GM23338 (cell line): Measurements from ENCODE around the gene ZNF628. TPM values are rescaled to one million over a fixed set of nuclear protein-coding genes. Genes with fewer than 3 reads are reported as not detected.

Experiments used
- ATAC-seq: fragments of 200-7000 bp; cut with Tn5 transposase; 3 replicates; pipeline ENCODE4 v1.9.1; 2020
- DNase-seq: peaks from one replicate; pipeline ENCODE4 v3.0.0-alpha.2; 2015; ENCODE audit warnings: low spot score
- H2AFZ ChIP-seq: fragments of 200-600 bp; sonication (generic); 2 replicates; pipeline ENCODE4 v1.8.0; 2016; ENCODE audit warnings: antibody characterized with exemption, mild to moderate bottlenecking, moderate library complexity
- H3F3A ChIP-seq: fragments of 200-600 bp; sonication (generic); replicated peaks from 2 replicates; pipeline ENCODE4 v1.8.0; 2017; ENCODE audit warnings: antibody characterized with exemption, mixed run types, low read depth
- H3K27ac ChIP-seq: fragments of 200-600 bp; sonication (generic); 2 replicates; pipeline ENCODE4 v1.6.1; 2016; ENCODE audit warnings: low read depth
- H3K27me3 ChIP-seq: fragments of 200-600 bp; sonication (generic); 2 replicates; pipeline ENCODE4 v1.8.0; 2016; ENCODE audit warnings: mild to moderate bottlenecking, mixed run types, moderate library complexity; ENCODE audit not compliant: insufficient read depth
- H3K36me3 ChIP-seq: fragments of 200-600 bp; sonication (generic); 2 replicates; pipeline ENCODE4 v1.8.0; 2016; ENCODE audit warnings: mild to moderate bottlenecking; ENCODE audit not compliant: insufficient read depth
- H3K4me1 ChIP-seq: fragments of 200-600 bp; sonication (generic); 2 replicates; pipeline ENCODE4 v1.8.0; 2016; ENCODE audit warnings: mild to moderate bottlenecking, moderate library complexity; ENCODE audit not compliant: insufficient read depth
- H3K4me2 ChIP-seq: fragments of 200-600 bp; sonication (generic); 2 replicates; pipeline ENCODE4 v1.7.1; 2017; ENCODE audit warnings: mixed run types
- H3K4me3 ChIP-seq: fragments of 200-600 bp; sonication (generic); 2 replicates; pipeline ENCODE4 v1.6.1; 2016; ENCODE audit warnings: mixed run types
- H3K79me2 ChIP-seq: fragments of 200-600 bp; sonication (generic); replicated peaks from 2 replicates; pipeline ENCODE4 v1.8.0; 2017; ENCODE audit warnings: mild to moderate bottlenecking; ENCODE audit not compliant: insufficient read depth
- H3K9me2 ChIP-seq: fragments of 200-600 bp; sonication (generic); 2 replicates; pipeline ENCODE4 v1.8.0; 2017; ENCODE audit not compliant: insufficient read depth
- H4K20me1 ChIP-seq: fragments of 200-600 bp; sonication (generic); replicated peaks from 2 replicates; pipeline ENCODE4 v1.8.0; 2017; ENCODE audit warnings: mild to moderate bottlenecking; ENCODE audit not compliant: insufficient read depth
- H3K27ac Mint-ChIP-seq: 2 replicates; pipeline ENCODE4 v1.8.0; 2020; ENCODE audit warnings: inconsistent platforms, mild to moderate bottlenecking, moderate library complexity, mixed read lengths
- H3K27me3 Mint-ChIP-seq: 3 replicates; pipeline ENCODE4 v1.8.0; 2022; ENCODE audit warnings: low read depth, mild to moderate bottlenecking, moderate library complexity, mixed read lengths, inconsistent platforms; ENCODE audit not compliant: insufficient read depth, poor library complexity
- H3K36me3 Mint-ChIP-seq: 3 replicates; pipeline ENCODE4 v1.8.0; 2021; ENCODE audit warnings: low read depth, mild to moderate bottlenecking, inconsistent platforms, moderate library complexity, mixed read lengths
- H3K4me1 Mint-ChIP-seq: 3 replicates; pipeline ENCODE4 v1.8.0; 2020; ENCODE audit warnings: mild to moderate bottlenecking, inconsistent platforms, mixed read lengths
- H3K4me3 Mint-ChIP-seq: 3 replicates; pipeline ENCODE4 v1.8.0; 2021; ENCODE audit warnings: moderate library complexity, mild to moderate bottlenecking, inconsistent platforms, mixed read lengths
- H3K9me3 Mint-ChIP-seq: 3 replicates; pipeline ENCODE4 v1.8.0; 2020; ENCODE audit warnings: moderate library complexity, mild to moderate bottlenecking, inconsistent platforms, mixed read lengths
- CREB1 ChIP-seq: fragments of 250-450 bp; sonication (Bioruptor Pico); IDR thresholded peaks from 2 replicates; pipeline ENCODE4 v1.5.0; 2020; ENCODE audit warnings: low read depth, mild to moderate bottlenecking, moderate library complexity
- EZH2 ChIP-seq: fragments of 200-600 bp; sonication (generic); IDR thresholded peaks from one replicate; pipeline ENCODE4 v1.8.0; 2017; ENCODE audit warnings: antibody characterized with exemption, mild to moderate bottlenecking, low read depth; ENCODE audit not compliant: unreplicated experiment
- EZH2phosphoT487 ChIP-seq: fragments of 200-600 bp; sonication (generic); IDR thresholded peaks from one replicate; pipeline ENCODE4 v1.8.1; 2018; ENCODE audit warnings: antibody characterized with exemption; ENCODE audit not compliant: unreplicated experiment
- JUNB ChIP-seq: IDR thresholded peaks from one replicate; pipeline ENCODE4 v1.6.1; 2016; ENCODE audit warnings: antibody characterized with exemption; ENCODE audit not compliant: unreplicated experiment
- NANOG ChIP-seq: IDR thresholded peaks from 2 replicates; pipeline ENCODE4 v1.6.1; 2016; ENCODE audit warnings: antibody characterized with exemption, borderline replicate concordance
- POLR2AphosphoS5 ChIP-seq: IDR thresholded peaks from 2 replicates; pipeline ENCODE4 v1.6.1; 2016; ENCODE audit warnings: antibody characterized with exemption, low read depth
- STAT1 ChIP-seq: IDR thresholded peaks from one replicate; pipeline ENCODE4 v1.6.1; 2016; ENCODE audit warnings: antibody characterized with exemption; ENCODE audit not compliant: unreplicated experiment
- ZNF114 ChIP-seq: fragments of 250-450 bp; sonication (Bioruptor Pico); IDR thresholded peaks from 2 replicates; pipeline ENCODE4 v1.5.0; 2020; ENCODE audit warnings: mild to moderate bottlenecking, moderate library complexity
- ZNF331 ChIP-seq: fragments of 250-450 bp; sonication (Bioruptor Pico); IDR thresholded peaks from 2 replicates; pipeline ENCODE4 v1.5.0; 2020; ENCODE audit warnings: low read depth, mild to moderate bottlenecking, moderate library complexity
- polyA plus RNA-seq: library from polyadenylated mRNA; unstranded; fragments of >200 nt; fragmentation: Nextera tagmentation; extraction: Ambion mirVana; gene quantifications from 2 replicates; pipeline ENCODE4 v1.2.1, GENCODE V29; 2016
- total RNA-seq: library from RNA; depleted of rRNA; stranded (reverse); fragments of >200 nt; shearing (Covaris generic); gene quantifications from 2 replicates; pipeline ENCODE4 v1.2.3, GENCODE V29; 2014
- TF ChIP-seq, protein P1 (sequence below), 2 experiments: fragments of 200-600 bp in 1 of 2; sonication (generic) in 1 of 2; conservative IDR thresholded peaks; 2 replicates each; pipeline versions ENCODE4 v1.5.1 to v1.6.1; 2016 to 2017; ENCODE audit warnings: antibody characterized with exemption in 2 of 2, low read depth in 2 of 2, mild to moderate bottlenecking in 2 of 2, moderate library complexity in 1 of 2
- TF ChIP-seq, protein P2 (sequence below): IDR thresholded peaks from 2 replicates; pipeline ENCODE4 v1.6.1; 2016; ENCODE audit warnings: antibody characterized with exemption
- TF ChIP-seq, protein P3 (sequence below): fragments of 250-450 bp; sonication (Bioruptor Pico); IDR thresholded peaks from 2 replicates; pipeline ENCODE4 v1.5.0; 2020; ENCODE audit warnings: mild to moderate bottlenecking, moderate library complexity

ZNF628 gene
- total and polyA plus RNA-seq, 2 experiments from 2014 or later = 4.9 to 10.7 TPM

DNA sequence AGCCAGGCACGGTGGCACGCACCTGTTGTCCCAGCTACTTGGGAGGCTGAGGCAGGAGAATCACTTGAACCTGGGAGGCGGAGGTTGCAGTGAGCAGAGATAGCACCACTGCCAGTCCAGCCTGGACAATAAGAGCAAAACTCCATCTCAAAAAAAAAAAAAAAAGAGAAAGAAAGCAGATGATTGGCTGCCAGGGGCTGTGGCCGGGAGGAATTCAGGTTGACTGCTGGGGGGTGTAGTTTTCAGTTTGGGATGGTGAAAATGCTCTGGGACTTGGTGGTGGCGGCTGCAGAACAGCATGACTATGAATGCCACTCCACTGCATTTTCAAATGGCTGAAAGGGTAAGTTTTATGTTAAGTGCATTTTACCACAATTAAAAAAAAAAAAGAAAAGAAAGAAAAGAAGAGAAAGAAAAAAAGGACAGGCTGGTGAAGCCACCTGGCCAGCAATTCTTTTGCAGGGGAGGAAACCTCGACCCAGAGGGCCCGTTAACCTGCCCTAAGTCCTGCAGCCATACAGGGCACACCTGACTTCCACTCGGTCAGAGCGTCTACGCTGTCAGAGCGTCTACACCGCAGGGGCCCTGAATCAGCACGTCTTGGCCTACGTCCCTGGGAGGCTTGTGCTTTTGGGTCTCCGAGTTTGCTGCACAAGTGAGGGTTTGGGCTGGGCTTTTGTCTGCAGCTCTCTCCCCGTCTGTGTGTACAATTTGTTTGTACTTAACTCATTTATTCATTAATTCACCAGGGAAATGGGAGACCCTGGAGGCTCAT, 18.5 kb upstream of the ZNF628 start (continued):
- TF ChIP-seq STAT1 (no peak), JUNB (no peak), ZNF114 (no peak), CREB1 (no peak), EZH2phosphoT487 (no peak), EZH2 (no peak), ZNF331 (CRISPR knock-in tag) (no peak)

DNA sequence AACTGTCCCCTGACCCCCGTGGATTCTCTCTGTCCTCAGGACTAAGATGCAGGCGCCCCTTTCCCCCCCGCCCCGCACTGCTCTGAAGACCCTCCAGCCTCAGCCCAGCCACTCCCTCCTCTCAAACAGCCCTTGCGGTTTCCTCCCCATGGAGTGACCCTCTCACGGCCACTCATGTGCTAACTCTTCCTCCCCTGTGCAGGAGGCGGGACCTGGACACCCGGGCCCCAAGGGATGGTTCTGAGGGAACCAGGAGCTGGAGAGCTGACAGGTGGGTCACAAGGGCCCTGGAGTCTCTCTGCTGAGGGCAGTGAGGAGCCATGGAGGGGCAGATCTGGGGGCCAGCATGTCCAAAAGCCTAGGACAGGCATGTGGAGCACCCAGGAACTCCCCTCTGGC, 16.9 kb upstream of the ZNF628 start:
- Mint-ChIP-seq H3K27me3 (peaks cover 16% of the 10 kb centered on the region), H3K36me3 (peaks cover 10% of the 10 kb centered on the region), H3K4me1 (peaks cover 34% of the 10 kb centered on the region), H3K4me3 (peak overlapping the region; percentile 91; the same call in 1 of the 3 replicates), H3K9me3 (peaks cover 3% of the 10 kb centered on the region; the same call in 1 of the 3 replicates), H3K27ac (no peak overlapping the region)
- Histone ChIP-seq H3K27me3 (no peaks in the 10 kb centered on the region), H4K20me1 (no peaks in the 10 kb centered on the region; the same call in none of the 2 replicates), H3K79me2 (peaks cover 21% of the 10 kb centered on the region), H3K36me3 (no peaks in the 10 kb centered on the region), H3K27ac (no peak overlapping the region), H3K4me1 (peaks cover 25% of the 10 kb centered on the region), H3F3A (peaks cover 19% of the 10 kb centered on the region; the same call in 1 of the 2 replicates), H3K9me2 (no peaks in the 10 kb centered on the region), H3K4me3 (peak overlapping the region; percentile 66; the same call in 1 of the 2 replicates), H2AFZ (no peak overlapping the region), H3K4me2 (peak overlapping the region; percentile 88; the same call in 1 of the 2 replicates)
- DNase-seq (no peak), ATAC-seq (no peak)
- TF ChIP-seq, protein P1, sequence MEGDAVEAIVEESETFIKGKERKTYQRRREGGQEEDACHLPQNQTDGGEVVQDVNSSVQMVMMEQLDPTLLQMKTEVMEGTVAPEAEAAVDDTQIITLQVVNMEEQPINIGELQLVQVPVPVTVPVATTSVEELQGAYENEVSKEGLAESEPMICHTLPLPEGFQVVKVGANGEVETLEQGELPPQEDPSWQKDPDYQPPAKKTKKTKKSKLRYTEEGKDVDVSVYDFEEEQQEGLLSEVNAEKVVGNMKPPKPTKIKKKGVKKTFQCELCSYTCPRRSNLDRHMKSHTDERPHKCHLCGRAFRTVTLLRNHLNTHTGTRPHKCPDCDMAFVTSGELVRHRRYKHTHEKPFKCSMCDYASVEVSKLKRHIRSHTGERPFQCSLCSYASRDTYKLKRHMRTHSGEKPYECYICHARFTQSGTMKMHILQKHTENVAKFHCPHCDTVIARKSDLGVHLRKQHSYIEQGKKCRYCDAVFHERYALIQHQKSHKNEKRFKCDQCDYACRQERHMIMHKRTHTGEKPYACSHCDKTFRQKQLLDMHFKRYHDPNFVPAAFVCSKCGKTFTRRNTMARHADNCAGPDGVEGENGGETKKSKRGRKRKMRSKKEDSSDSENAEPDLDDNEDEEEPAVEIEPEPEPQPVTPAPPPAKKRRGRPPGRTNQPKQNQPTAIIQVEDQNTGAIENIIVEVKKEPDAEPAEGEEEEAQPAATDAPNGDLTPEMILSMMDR (conservative IDR thresholded peaks at IDR 0.05; ENCODE audit: low read depth in 2 of 2) = no peak
- TF ChIP-seq NANOG = no peak
- TF ChIP-seq, protein P2, sequence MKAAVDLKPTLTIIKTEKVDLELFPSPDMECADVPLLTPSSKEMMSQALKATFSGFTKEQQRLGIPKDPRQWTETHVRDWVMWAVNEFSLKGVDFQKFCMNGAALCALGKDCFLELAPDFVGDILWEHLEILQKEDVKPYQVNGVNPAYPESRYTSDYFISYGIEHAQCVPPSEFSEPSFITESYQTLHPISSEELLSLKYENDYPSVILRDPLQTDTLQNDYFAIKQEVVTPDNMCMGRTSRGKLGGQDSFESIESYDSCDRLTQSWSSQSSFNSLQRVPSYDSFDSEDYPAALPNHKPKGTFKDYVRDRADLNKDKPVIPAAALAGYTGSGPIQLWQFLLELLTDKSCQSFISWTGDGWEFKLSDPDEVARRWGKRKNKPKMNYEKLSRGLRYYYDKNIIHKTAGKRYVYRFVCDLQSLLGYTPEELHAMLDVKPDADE = no peak
- no peak for TF ChIP-seq EZH2phosphoT487
- TF ChIP-seq, protein P3, sequence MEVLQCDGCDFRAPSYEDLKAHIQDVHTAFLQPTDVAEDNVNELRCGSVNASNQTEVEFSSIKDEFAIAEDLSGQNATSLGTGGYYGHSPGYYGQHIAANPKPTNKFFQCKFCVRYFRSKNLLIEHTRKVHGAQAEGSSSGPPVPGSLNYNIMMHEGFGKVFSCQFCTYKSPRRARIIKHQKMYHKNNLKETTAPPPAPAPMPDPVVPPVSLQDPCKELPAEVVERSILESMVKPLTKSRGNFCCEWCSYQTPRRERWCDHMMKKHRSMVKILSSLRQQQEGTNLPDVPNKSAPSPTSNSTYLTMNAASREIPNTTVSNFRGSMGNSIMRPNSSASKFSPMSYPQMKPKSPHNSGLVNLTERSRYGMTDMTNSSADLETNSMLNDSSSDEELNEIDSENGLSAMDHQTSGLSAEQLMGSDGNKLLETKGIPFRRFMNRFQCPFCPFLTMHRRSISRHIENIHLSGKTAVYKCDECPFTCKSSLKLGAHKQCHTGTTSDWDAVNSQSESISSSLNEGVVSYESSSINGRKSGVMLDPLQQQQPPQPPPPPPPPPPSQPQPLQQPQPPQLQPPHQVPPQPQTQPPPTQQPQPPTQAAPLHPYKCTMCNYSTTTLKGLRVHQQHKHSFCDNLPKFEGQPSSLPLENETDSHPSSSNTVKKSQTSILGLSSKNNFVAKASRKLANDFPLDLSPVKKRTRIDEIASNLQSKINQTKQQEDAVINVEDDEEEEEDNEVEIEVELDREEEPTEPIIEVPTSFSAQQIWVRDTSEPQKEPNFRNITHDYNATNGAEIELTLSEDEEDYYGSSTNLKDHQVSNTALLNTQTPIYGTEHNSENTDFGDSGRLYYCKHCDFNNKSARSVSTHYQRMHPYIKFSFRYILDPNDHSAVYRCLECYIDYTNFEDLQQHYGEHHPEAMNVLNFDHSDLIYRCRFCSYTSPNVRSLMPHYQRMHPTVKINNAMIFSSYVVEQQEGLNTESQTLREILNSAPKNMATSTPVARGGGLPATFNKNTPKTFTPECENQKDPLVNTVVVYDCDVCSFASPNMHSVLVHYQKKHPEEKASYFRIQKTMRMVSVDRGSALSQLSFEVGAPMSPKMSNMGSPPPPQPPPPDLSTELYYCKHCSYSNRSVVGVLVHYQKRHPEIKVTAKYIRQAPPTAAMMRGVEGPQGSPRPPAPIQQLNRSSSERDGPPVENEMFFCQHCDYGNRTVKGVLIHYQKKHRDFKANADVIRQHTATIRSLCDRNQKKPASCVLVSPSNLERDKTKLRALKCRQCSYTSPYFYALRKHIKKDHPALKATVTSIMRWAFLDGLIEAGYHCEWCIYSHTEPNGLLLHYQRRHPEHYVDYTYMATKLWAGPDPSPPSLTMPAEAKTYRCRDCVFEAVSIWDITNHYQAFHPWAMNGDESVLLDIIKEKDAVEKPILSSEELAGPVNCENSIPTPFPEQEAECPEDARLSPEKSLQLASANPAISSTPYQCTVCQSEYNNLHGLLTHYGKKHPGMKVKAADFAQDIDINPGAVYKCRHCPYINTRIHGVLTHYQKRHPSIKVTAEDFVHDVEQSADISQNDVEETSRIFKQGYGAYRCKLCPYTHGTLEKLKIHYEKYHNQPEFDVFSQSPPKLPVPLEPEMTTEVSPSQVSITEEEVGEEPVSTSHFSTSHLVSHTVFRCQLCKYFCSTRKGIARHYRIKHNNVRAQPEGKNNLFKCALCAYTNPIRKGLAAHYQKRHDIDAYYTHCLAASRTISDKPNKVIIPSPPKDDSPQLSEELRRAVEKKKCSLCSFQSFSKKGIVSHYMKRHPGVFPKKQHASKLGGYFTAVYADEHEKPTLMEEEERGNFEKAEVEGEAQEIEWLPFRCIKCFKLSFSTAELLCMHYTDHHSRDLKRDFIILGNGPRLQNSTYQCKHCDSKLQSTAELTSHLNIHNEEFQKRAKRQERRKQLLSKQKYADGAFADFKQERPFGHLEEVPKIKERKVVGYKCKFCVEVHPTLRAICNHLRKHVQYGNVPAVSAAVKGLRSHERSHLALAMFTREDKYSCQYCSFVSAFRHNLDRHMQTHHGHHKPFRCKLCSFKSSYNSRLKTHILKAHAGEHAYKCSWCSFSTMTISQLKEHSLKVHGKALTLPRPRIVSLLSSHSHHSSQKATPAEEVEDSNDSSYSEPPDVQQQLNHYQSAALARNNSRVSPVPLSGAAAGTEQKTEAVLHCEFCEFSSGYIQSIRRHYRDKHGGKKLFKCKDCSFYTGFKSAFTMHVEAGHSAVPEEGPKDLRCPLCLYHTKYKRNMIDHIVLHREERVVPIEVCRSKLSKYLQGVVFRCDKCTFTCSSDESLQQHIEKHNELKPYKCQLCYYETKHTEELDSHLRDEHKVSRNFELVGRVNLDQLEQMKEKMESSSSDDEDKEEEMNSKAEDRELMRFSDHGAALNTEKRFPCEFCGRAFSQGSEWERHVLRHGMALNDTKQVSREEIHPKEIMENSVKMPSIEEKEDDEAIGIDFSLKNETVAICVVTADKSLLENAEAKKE (CRISPR knock-in tag) = no peak
- TF ChIP-seq EZH2 = no peak
- TF ChIP-seq ZNF114 = no peak
- TF ChIP-seq ZNF331 (CRISPR knock-in tag) = no peak
- TF ChIP-seq JUNB = no peak
- no peak for TF ChIP-seq CREB1
- TF ChIP-seq POLR2AphosphoS5 = no peak
